H9 (cell line): ENCODE data around the gene RFWD3. TPM values are rescaled to one million over a fixed set of nuclear protein-coding genes. Genes with fewer than 3 reads are reported as not detected.

Experiments used
- DNase-seq: peaks from one replicate; pipeline ENCODE4 v3.0.0-alpha.2; 2017
- H2AFZ ChIP-seq: one replicate; pipeline ENCODE4 v1.6.1; 2013; ENCODE audit warnings: mild to moderate bottlenecking, low read length, control low read depth, moderate library complexity
- H2AK5ac ChIP-seq: 2 replicates; pipeline ENCODE4 v1.6.1; 2013; ENCODE audit warnings: low read length, control low read depth, mixed read lengths; ENCODE audit not compliant: insufficient read length
- H2BK120ac ChIP-seq: one replicate; pipeline ENCODE4 v1.6.1; 2013; ENCODE audit warnings: low read depth, mild to moderate bottlenecking, low read length, control low read depth, inconsistent platforms; ENCODE audit not compliant: poor library complexity, severe bottlenecking
- H2BK12ac ChIP-seq: 2 replicates; pipeline ENCODE4 v1.6.1; 2013; ENCODE audit warnings: low read length, control low read depth, mixed read lengths, low read depth; ENCODE audit not compliant: insufficient read length
- H2BK15ac ChIP-seq: 2 replicates; pipeline ENCODE4 v1.6.1; 2013; ENCODE audit warnings: low read depth, low read length, control low read depth
- H2BK20ac ChIP-seq: one replicate; pipeline ENCODE4 v1.6.1; 2013; ENCODE audit warnings: low read depth, mild to moderate bottlenecking, low read length, control low read depth, inconsistent platforms; ENCODE audit not compliant: poor library complexity, severe bottlenecking
- H2BK5ac ChIP-seq: 2 replicates; pipeline ENCODE4 v1.6.1; 2013; ENCODE audit warnings: low read length, control low read depth, mixed read lengths; ENCODE audit not compliant: insufficient read length
- H3K14ac ChIP-seq: 2 replicates; pipeline ENCODE4 v1.6.1; 2013; ENCODE audit warnings: low read length, control low read depth; ENCODE audit not compliant: insufficient read depth
- H3K18ac ChIP-seq: 2 replicates; pipeline ENCODE4 v1.6.1; 2013; ENCODE audit warnings: low read depth, mild to moderate bottlenecking, mixed read lengths, low read length, control low read depth; ENCODE audit not compliant: insufficient read length
- H3K23ac ChIP-seq: 2 replicates; pipeline ENCODE4 v1.6.1; 2013; ENCODE audit warnings: low read length, control low read depth, mixed read lengths, low read depth; ENCODE audit not compliant: insufficient read length
- H3K23me2 ChIP-seq: 2 replicates; pipeline ENCODE4 v1.6.1; 2013; ENCODE audit warnings: low read depth, mild to moderate bottlenecking, mixed read lengths, low read length, control low read depth; ENCODE audit not compliant: insufficient read length, poor library complexity, severe bottlenecking
- H3K27ac ChIP-seq: 2 replicates; pipeline ENCODE4 v1.5.1; 2013; ENCODE audit warnings: low read length, control low read depth, mixed read lengths, low read depth; ENCODE audit not compliant: insufficient read length
- H3K27me3 ChIP-seq: 2 replicates; pipeline ENCODE4 v1.6.1; 2013; ENCODE audit warnings: low read length, control low read depth, inconsistent platforms; ENCODE audit not compliant: insufficient read depth
- H3K4ac ChIP-seq: 2 replicates; pipeline ENCODE4 v1.6.1; 2013; ENCODE audit warnings: low read depth, mild to moderate bottlenecking, control low read depth, inconsistent platforms, low read length, moderate library complexity
- H3K4me1 ChIP-seq: 2 replicates; pipeline ENCODE4 v1.6.1; 2013; ENCODE audit warnings: low read length, control low read depth, inconsistent platforms; ENCODE audit not compliant: insufficient read depth
- H3K4me2 ChIP-seq: 2 replicates; pipeline ENCODE4 v1.6.1; 2013; ENCODE audit warnings: low read length, control low read depth, mixed read lengths; ENCODE audit not compliant: insufficient read length, insufficient read depth
- H3K56ac ChIP-seq: 2 replicates; pipeline ENCODE4 v1.6.1; 2013; ENCODE audit warnings: low read depth, mild to moderate bottlenecking, mixed read lengths, low read length, control low read depth; ENCODE audit not compliant: insufficient read length
- H3K79me1 ChIP-seq: 2 replicates; pipeline ENCODE4 v1.6.1; 2013; ENCODE audit warnings: low read depth, mild to moderate bottlenecking, moderate library complexity, low read length, control low read depth, inconsistent platforms; ENCODE audit not compliant: insufficient read depth, poor library complexity, severe bottlenecking
- H3K79me2 ChIP-seq: 2 replicates; pipeline ENCODE4 v1.6.1; 2013; ENCODE audit warnings: low read length, control low read depth, inconsistent platforms; ENCODE audit not compliant: insufficient read depth
- H3K9ac ChIP-seq: 2 replicates; pipeline ENCODE4 v1.6.1; 2013; ENCODE audit warnings: low read length, control low read depth, mixed read lengths; ENCODE audit not compliant: insufficient read length; ENCODE audit errors: extremely low read depth
- H3K9me3 ChIP-seq: one replicate; pipeline ENCODE4 v1.6.1; 2013; ENCODE audit warnings: low read depth, low read length, inconsistent platforms; ENCODE audit not compliant: control insufficient read depth
- H3T11ph ChIP-seq: one replicate; pipeline ENCODE4 v1.6.1; 2013; ENCODE audit warnings: mild to moderate bottlenecking, low read length, control low read depth, inconsistent platforms
- H4K20me1 ChIP-seq: one replicate; pipeline ENCODE4 v1.6.1; 2013; ENCODE audit not compliant: control insufficient read depth, insufficient read length, insufficient read depth
- H4K5ac ChIP-seq: 2 replicates; pipeline ENCODE4 v1.6.1; 2013; ENCODE audit warnings: low read depth, mild to moderate bottlenecking, mixed read lengths, low read length, control low read depth; ENCODE audit not compliant: insufficient read length
- H4K8ac ChIP-seq: replicated peaks from 2 replicates; pipeline ENCODE4 v1.6.1; 2013; ENCODE audit warnings: low read length, control low read depth, mixed read lengths, low read depth; ENCODE audit not compliant: insufficient read length
- H4K91ac ChIP-seq: 2 replicates; pipeline ENCODE4 v1.6.1; 2013; ENCODE audit warnings: low read depth, mild to moderate bottlenecking, moderate library complexity, mixed read lengths, low read length, control low read depth; ENCODE audit not compliant: insufficient read length
- H3K27ac Mint-ChIP-seq, 3 experiments: 2 replicates in 2 of 3; 3 replicates in 1 of 3; pipeline ENCODE4 v1.8.0; 2020 to 2021; ENCODE audit warnings: mixed read lengths in 3 of 3, mild to moderate bottlenecking in 1 of 3, moderate library complexity in 1 of 3
- H3K27me3 Mint-ChIP-seq: 2 replicates; pipeline ENCODE4 v1.8.0; 2021; ENCODE audit warnings: low read depth, mild to moderate bottlenecking, moderate library complexity, mixed read lengths
- H3K36me3 Mint-ChIP-seq, 3 experiments: 2 replicates in 2 of 3; 3 replicates in 1 of 3; pipeline ENCODE4 v1.8.0; 2020 to 2021; ENCODE audit warnings: low read depth in 3 of 3, mixed read lengths in 3 of 3; ENCODE audit not compliant: insufficient read depth in 1 of 3
- H3K4me1 Mint-ChIP-seq, 2 experiments: 2 replicates each; pipeline ENCODE4 v1.8.0; 2020; ENCODE audit warnings: mixed read lengths in 2 of 2
- H3K4me3 Mint-ChIP-seq, 2 experiments: 2 replicates in 1 of 2; 3 replicates in 1 of 2; pipeline ENCODE4 v1.8.0; 2020 to 2021; ENCODE audit warnings: mild to moderate bottlenecking in 2 of 2, mixed read lengths in 2 of 2, moderate library complexity in 1 of 2
- H3K9me3 Mint-ChIP-seq, 2 experiments: 2 replicates in 1 of 2; 3 replicates in 1 of 2; pipeline ENCODE4 v1.8.0; 2020; ENCODE audit warnings: mild to moderate bottlenecking in 2 of 2, mixed read lengths in 2 of 2, moderate library complexity in 1 of 2
- WGBS: extraction: QIAGEN DNeasy Blood & Tissue Kit; methylation state at CpG from one replicate; pipeline ENCODE4 v1.1.7; 2013; ENCODE audit warnings: missing lambda C conversion rate, low lambda C conversion rate, mixed read lengths; ENCODE audit not compliant: insufficient read length; ENCODE audit errors: extremely low coverage; 5-methylcytosine and 5-hydroxymethylcytosine counted together
- total RNA-seq: library from RNA; stranded (reverse); gene quantifications from 2 replicates; pipeline ENCODE4 v1.2.1, GENCODE V29; 2021
- TF ChIP-seq, protein P1 (sequence below): fragments of 200-600 bp; sonication (generic); conservative IDR thresholded peaks from 3 replicates; pipeline ENCODE4 v1.8.0; 2021; ENCODE audit warnings: antibody characterized with exemption, mild to moderate bottlenecking

The RFWD3 gene
- total RNA-seq, 1 experiment from 2014 or later: 114 TPM

DNA sequence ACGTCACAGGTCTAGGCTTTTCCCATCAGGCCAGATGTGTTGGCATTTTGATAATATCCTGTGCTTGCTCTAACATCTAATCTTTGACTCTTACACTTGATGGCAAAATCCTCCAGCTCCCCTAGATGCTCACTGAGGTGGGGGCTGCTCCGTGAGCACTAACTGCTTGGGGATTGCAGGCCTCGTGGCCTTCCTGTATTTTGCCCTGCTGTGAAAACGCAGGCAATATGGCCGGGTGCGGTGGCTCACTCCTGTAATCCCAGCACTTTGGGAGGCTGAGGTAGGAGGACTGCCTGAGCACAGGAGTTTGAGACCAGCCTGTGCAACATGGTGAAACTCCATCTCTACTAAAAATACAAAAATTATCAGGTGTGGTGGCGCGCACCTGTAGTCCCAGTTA, 43.7 kb upstream of the RFWD3 start:
- Histone ChIP-seq H4K20me1 (no peaks in the 10 kb centered on the region), H3K79me1 (no peaks in the 10 kb centered on the region), H2BK20ac (no peak overlapping the region), H2BK5ac (no peak overlapping the region), H4K5ac (no peak overlapping the region), H2BK12ac (no peak overlapping the region), H3K23me2 (no peaks in the 10 kb centered on the region), H3K23ac (no peak overlapping the region), H4K8ac (no peak overlapping the region), H3K4ac (no peak overlapping the region), H2BK15ac (no peak overlapping the region), H3K56ac (no peak overlapping the region), H3K18ac (no peak overlapping the region), H3K79me2 (no peaks in the 10 kb centered on the region), H3K27ac (no peak overlapping the region), H3K4me1 (no peaks in the 10 kb centered on the region), H2AFZ (no peak overlapping the region), H4K91ac (no peak overlapping the region), H3K9ac (no peak overlapping the region), H3K4me2 (no peak overlapping the region), H3T11ph (no peak overlapping the region), H3K27me3 (no peaks in the 10 kb centered on the region), H2BK120ac (no peak overlapping the region), H2AK5ac (no peak overlapping the region), H3K9me3 (no peaks in the 10 kb centered on the region), H3K14ac (no peak overlapping the region)
- WGBS: no CpG with 5 or more reads among the region's 8 CpGs
- no peaks in the 10 kb centered on the region; a peak in 1 of 7 replicates for H3K36me3 Mint-ChIP-seq
- no peak overlapping the region for H3K4me3 Mint-ChIP-seq
- TF ChIP-seq, protein P1, sequence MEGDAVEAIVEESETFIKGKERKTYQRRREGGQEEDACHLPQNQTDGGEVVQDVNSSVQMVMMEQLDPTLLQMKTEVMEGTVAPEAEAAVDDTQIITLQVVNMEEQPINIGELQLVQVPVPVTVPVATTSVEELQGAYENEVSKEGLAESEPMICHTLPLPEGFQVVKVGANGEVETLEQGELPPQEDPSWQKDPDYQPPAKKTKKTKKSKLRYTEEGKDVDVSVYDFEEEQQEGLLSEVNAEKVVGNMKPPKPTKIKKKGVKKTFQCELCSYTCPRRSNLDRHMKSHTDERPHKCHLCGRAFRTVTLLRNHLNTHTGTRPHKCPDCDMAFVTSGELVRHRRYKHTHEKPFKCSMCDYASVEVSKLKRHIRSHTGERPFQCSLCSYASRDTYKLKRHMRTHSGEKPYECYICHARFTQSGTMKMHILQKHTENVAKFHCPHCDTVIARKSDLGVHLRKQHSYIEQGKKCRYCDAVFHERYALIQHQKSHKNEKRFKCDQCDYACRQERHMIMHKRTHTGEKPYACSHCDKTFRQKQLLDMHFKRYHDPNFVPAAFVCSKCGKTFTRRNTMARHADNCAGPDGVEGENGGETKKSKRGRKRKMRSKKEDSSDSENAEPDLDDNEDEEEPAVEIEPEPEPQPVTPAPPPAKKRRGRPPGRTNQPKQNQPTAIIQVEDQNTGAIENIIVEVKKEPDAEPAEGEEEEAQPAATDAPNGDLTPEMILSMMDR: no peak
- no peak for DNase-seq
- peaks cover 2 to 12% of the 10 kb centered on the region in 2 experiments for H3K4me1 Mint-ChIP-seq
- H3K27ac Mint-ChIP-seq: no peak overlapping the region
- peaks cover 8% of the 10 kb centered on the region for H3K27me3 Mint-ChIP-seq
- H3K9me3 Mint-ChIP-seq: no peaks in the 10 kb centered on the region
